Stomach smooth muscle (tissue), 2 donors: ENCODE data around the gene FAM186B.
A peak's percentile ranks its signal among the peaks of the same experiment; 100 is the strongest.
"Not testable (repeated sequence)": the region's sequence is repeated elsewhere in the genome, so short reads cannot be mapped to it uniquely, and the experiment has no call there.

Source experiments
- H3K27ac ChIP-seq: one replicate; pipeline ENCODE4 v1.7.0; 2013; ENCODE audit warnings: mild to moderate bottlenecking, low read length, inconsistent platforms
- H3K27me3 ChIP-seq, 2 donors: one replicate each; pipeline ENCODE4 v1.7.0; 2013; ENCODE audit warnings: low read length in 2 of 2; ENCODE audit not compliant: insufficient read depth in 2 of 2, control insufficient read depth in 1 of 2
- H3K36me3 ChIP-seq, 2 donors: one replicate each; pipeline ENCODE4 v1.7.0; 2013; ENCODE audit warnings: low read length in 2 of 2; ENCODE audit not compliant: control insufficient read depth in 2 of 2, insufficient read depth in 2 of 2
- H3K4me1 ChIP-seq: one replicate; pipeline ENCODE4 v1.7.0; 2013; ENCODE audit warnings: low read length; ENCODE audit not compliant: control insufficient read depth, insufficient read depth
- H3K4me3 ChIP-seq, 2 donors: one replicate each; pipeline ENCODE4 v1.7.0; 2013; ENCODE audit warnings: low read length in 2 of 2
- H3K9ac ChIP-seq, 2 donors: one replicate each; pipeline ENCODE4 v1.7.0; 2013; ENCODE audit warnings: low read length in 2 of 2, mild to moderate bottlenecking in 1 of 2
- H3K9me3 ChIP-seq, 2 donors: one replicate each; pipeline ENCODE4 v1.7.0; 2013; ENCODE audit warnings: low read length in 2 of 2; ENCODE audit not compliant: control insufficient read depth in 2 of 2
- donor health status: healthy.
- donor health status: Pancreatic carcinoma.

Gene FAM186B

GRCh38 chr12:49622501-49623141 is 17.2 kb upstream of the FAM186B start:
- Histone ChIP-seq H3K27ac (peak overlapping the region; percentile 83), H3K27me3 (no peaks in the 10 kb centered on the region), H3K36me3 (no peaks in the 10 kb centered on the region), H3K4me3 (peak overlapping the region; percentile 84 to 97), H3K9ac (peak overlapping the region; percentile 81 to 88), H3K9me3 (no peaks in the 10 kb centered on the region), H3K4me1 (peaks cover 28% of the 10 kb centered on the region)

DNA sequence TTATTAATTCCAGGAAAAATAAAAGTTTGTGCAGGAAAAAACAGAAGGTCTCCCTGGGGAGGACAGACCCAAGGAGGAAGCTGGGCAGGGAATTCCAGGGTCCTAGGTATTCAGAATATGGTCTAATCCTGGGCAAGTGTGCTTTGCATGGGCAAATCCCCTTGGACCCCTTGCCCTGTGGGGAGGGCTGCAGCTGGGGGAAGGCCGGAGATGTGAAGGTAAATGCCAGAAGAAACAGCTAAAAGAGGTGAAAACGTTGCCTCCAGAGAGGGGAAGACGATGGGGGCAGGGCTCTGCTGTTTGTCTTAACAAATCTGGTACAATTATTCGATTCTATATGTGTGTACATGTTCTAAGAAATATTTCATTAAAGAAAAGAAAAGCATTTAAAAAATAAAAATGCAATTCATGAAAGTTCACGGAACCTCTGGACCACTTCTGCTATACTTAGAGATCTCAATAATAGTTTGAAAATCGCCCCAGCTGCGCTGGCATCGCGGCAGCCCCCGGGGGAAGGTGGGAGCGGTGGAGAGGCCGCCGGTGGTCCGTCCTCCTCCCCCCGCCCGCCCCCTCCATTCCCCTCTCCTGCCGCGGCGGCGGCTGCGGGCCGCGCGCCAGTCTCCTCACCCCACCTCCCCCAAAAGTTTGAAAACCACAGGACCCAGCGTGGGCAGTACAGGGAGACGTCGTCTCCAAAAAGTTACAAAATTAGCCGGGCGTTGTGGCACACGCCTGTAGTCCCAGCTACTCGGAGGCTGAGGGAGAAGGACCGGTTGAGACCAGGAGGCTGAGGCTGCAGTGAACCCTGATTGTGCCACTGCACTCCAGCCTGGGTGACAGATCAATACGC is 16.4 kb upstream of the FAM186B start:
- H3K27me3 ChIP-seq: no peaks in the 10 kb centered on the region
- H3K4me3 ChIP-seq: peak overlapping the region; percentile 84 to 97
- H3K4me1 ChIP-seq: peaks cover 28% of the 10 kb centered on the region
- H3K9ac ChIP-seq: peak overlapping the region; percentile 81 to 88
- H3K9me3 ChIP-seq: no peaks in the 10 kb centered on the region
- peak overlapping the region; percentile 83 for H3K27ac ChIP-seq
- no peaks in the 10 kb centered on the region for H3K36me3 ChIP-seq

DNA sequence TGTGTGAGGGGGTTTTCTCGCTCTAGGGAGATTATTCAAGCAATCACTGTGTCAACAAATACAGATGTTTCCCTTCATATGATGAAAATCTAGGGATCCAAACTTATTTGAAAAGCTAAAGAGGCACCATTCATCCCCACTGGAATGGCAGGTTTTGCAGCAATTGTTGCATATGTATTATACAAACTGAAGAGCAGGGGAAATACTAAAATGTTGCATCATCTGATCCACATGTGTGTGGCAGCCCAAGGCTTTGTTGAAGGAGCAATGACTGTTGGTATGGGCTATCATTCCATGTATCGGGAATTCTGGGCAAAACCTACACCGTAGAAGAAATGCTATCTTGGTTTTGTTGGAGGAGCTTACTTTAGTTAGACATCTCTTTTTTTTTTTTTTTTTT is 13.8 kb upstream of the FAM186B start:
- H3K36me3 ChIP-seq: no peaks in the 10 kb centered on the region
- peaks cover 23% of the 10 kb centered on the region for H3K4me1 ChIP-seq
- H3K9me3 ChIP-seq: no peaks in the 10 kb centered on the region
- H3K4me3 ChIP-seq: no peak overlapping the region
- H3K27me3 ChIP-seq: no peaks in the 10 kb centered on the region
- H3K9ac ChIP-seq: no peak overlapping the region
- H3K27ac ChIP-seq: no peak overlapping the region

DNA sequence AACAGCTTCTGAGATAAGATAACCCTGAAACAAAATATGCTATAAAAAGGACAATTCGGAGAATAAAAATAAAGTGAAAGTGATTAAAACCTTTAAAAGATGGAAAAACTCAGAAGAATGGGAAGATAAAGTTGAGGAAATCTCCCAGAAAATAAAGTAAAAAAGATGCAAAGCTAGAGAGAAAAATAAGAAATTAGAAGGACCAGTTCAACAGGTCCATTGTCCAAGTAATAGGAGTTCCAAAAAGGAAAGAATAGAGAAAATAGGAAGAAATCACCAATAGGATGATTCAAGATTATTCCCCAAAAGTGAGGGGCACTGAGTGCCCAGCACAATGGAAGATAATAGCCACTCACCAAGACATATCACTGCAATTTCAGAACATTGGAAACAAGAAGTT is 13.1 kb upstream of the FAM186B start:
- no peaks in the 10 kb centered on the region for H3K27me3 ChIP-seq
- H3K4me3 ChIP-seq: no peak overlapping the region
- no peaks in the 10 kb centered on the region for H3K36me3 ChIP-seq
- no peak overlapping the region for H3K9ac ChIP-seq
- no peaks in the 10 kb centered on the region for H3K9me3 ChIP-seq
- no peak overlapping the region for H3K27ac ChIP-seq
- H3K4me1 ChIP-seq: peaks cover 17% of the 10 kb centered on the region

DNA sequence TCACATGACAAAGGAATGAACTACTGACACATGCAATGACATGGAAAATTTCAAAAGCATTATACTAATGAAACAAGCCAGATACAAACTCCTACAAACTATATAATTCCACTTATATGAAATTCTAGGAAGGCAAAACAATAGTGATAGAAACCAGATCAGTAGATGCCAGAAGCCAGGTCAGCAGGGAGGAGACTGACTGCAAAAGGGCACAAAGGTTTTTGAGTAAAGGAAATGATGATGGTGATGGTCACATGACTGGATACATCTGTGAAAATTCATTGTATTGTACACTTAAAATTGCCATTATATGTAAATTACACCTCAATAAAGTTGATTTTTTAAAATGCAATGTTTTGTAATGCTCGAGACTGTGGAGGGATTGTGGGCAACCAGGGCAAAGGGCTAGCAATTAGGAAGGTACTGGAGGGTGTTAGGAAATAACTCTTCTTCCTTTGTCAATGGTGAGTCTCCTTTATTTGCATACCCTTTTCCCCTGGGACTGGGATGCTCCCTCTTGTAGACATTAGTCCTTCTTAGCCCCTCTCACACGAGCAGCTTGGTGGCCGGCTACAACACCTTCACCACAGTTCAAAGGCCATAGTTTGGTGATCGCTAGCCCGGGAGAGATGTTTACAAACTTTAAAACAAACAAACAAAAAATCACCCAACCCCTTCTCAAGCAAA is 11.2 kb upstream of the FAM186B start:
- Histone ChIP-seq H3K27me3 (no peaks in the 10 kb centered on the region), H3K9ac (no peak overlapping the region), H3K9me3 (no peaks in the 10 kb centered on the region), H3K4me3 (no peak overlapping the region), H3K36me3 (no peaks in the 10 kb centered on the region), H3K27ac (no peak overlapping the region), H3K4me1 (peaks cover 5% of the 10 kb centered on the region)

DNA sequence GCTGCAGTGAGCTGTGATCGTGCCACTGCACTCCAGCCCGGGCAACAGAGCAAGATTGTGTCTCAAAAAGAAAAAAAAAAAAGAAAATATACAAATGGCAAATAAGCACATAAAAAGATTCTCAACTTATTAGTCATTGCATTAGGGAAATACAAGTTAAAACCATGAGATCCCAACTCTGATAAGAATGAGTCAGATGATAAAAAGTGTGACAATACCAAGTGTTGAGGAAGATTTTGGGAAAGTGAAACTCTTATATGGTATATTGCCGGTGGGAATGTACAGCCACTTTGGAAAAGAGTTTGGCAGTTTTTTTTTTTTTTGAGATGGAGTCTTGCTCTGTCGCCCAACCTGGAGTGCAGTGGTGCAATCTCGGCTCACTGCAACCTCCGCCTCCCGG is 10.3 kb upstream of the FAM186B start:
- Histone ChIP-seq H3K9ac (no peak overlapping the region), H3K36me3 (no peaks in the 10 kb centered on the region), H3K4me3 (no peak overlapping the region), H3K27ac (no peak overlapping the region), H3K27me3 (no peaks in the 10 kb centered on the region), H3K9me3 (no peaks in the 10 kb centered on the region), H3K4me1 (no peaks in the 10 kb centered on the region)

- Histone ChIP-seq H3K4me3 (no peak overlapping the region), H3K27me3 (no peaks in the 10 kb centered on the region), H3K4me1 (no peaks in the 10 kb centered on the region), H3K36me3 (no peaks in the 10 kb centered on the region), H3K9me3 (no peaks in the 10 kb centered on the region), H3K27ac (no peak overlapping the region), H3K9ac (no peak overlapping the region)
Measured at GRCh38 chr12:49612210-49612609, 6.8 kb upstream of the FAM186B start.

DNA sequence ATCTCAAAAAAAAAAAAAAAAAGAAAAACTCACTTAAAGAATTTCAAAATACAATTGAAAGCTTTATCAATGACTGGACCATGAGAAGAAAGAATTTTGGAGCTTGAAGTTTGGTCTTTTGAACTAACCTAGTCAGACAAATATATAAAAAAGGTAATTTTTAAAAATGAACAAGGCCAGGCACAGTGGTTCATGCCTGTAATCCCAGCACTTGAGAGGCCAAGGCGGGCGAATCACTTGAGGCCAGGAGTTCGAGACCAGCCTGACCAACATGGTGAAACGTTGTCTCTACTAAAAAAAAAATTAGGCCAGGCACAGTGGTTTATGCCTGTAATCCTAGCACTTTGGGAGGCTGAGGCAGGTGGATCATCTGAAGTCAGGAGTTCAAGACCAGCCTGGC is 5.3 kb upstream of the FAM186B start:
- H3K9ac ChIP-seq, H3K27ac ChIP-seq, H3K36me3 ChIP-seq, H3K27me3 ChIP-seq, H3K4me1 ChIP-seq, H3K4me3 ChIP-seq, H3K9me3 ChIP-seq: not testable (repeated sequence)

- no peaks in the 10 kb centered on the region for H3K4me1 ChIP-seq
Measured at GRCh38 chr12:49609875-49610154, 4.4 kb upstream of the FAM186B start.

GRCh38 chr12:49609059-49609874 is 3.8 kb upstream of the FAM186B start:
- Histone ChIP-seq H3K9me3 (no peaks in the 10 kb centered on the region), H3K4me3 (no peak overlapping the region), H3K4me1 (no peaks in the 10 kb centered on the region), H3K36me3 (no peaks in the 10 kb centered on the region), H3K27ac (no peak overlapping the region), H3K27me3 (peaks cover 0 to 2% of the 10 kb centered on the region in 2 donors), H3K9ac (no peak overlapping the region)

More at GRCh38 chr12:49609875-49610154, 4.4 kb upstream of the FAM186B start:
- Histone ChIP-seq H3K27me3 (peaks cover 0 to 2% of the 10 kb centered on the region in 2 donors), H3K4me3 (no peak overlapping the region), H3K36me3 (no peaks in the 10 kb centered on the region), H3K9ac (no peak overlapping the region), H3K9me3 (no peaks in the 10 kb centered on the region), H3K27ac (no peak overlapping the region)
